ENCODE results near the gene CARHSP1. TPM values are rescaled to one million over a fixed set of nuclear protein-coding genes. Genes with fewer than 3 reads are reported as not detected.

The CARHSP1 gene
- total RNA-seq, 3 donors from 2014 or later (not counting 1 experiment from before 2014, with no cell fraction given) = 59.0 to 70.0 (median 60.1) TPM

GRCh38 chr16:8905795-8906591, 37.2 kb upstream of the CARHSP1 start:
- Histone ChIP-seq H3K4me1 (ENCODE audit: control insufficient read depth, insufficient read depth, low read length) (no peaks in the 10 kb centered on the region), H3K27me3 (ENCODE audit: control insufficient read depth, insufficient read depth, low read length) (no peaks in the 10 kb centered on the region), H3K4me3 (ENCODE audit: low read length) (no peak overlapping the region), H3K27ac (ENCODE audit: low read length) (no peak overlapping the region), H3K9me3 (ENCODE audit: control insufficient read depth, insufficient read depth, low read length) (no peaks in the 10 kb centered on the region), H3K36me3 (ENCODE audit: control insufficient read depth, insufficient read depth, low read length) (peaks cover 85% of the 10 kb centered on the region)
- Mint-ChIP-seq H3K9me3 (no peaks in the 10 kb centered on the region), H3K36me3 (peaks cover 14% of the 10 kb centered on the region), H3K27ac (no peak overlapping the region), H3K4me3 (no peak overlapping the region), H3K4me1 (peaks cover 7 to 19% of the 10 kb centered on the region in 2 donors), H3K27me3 (ENCODE audit: low read depth in 2 of 2) (no peaks in the 10 kb centered on the region)
- no peak for TF ChIP-seq CTCF (IDR thresholded peaks at IDR 0.05)
- no peak for ATAC-seq
- no peak for DNase-seq
- intact Hi-C loops (cut with micrococcal nuclease) = no loop called here
- WGBS (ENCODE audit: insufficient coverage) = 97% methylated on average over 14 of the region's 14 CpGs

- Histone ChIP-seq H3K36me3 (ENCODE audit: control insufficient read depth, insufficient read depth, low read length) (peaks cover 85% of the 10 kb centered on the region), H3K27ac (ENCODE audit: low read length) (no peak overlapping the region), H3K9me3 (ENCODE audit: control insufficient read depth, insufficient read depth, low read length) (no peaks in the 10 kb centered on the region), H3K27me3 (ENCODE audit: control insufficient read depth, insufficient read depth, low read length) (no peaks in the 10 kb centered on the region), H3K4me1 (ENCODE audit: control insufficient read depth, insufficient read depth, low read length) (no peaks in the 10 kb centered on the region), H3K4me3 (ENCODE audit: low read length) (no peak overlapping the region)
- Mint-ChIP-seq H3K27me3 (ENCODE audit: low read depth in 2 of 2) (no peaks in the 10 kb centered on the region), H3K4me3 (no peak overlapping the region), H3K4me1 (peaks cover 5 to 12% of the 10 kb centered on the region in 2 donors), H3K27ac (peak overlapping the region in 1 of 2 donors; percentile 49), H3K36me3 (peaks cover 21% of the 10 kb centered on the region), H3K9me3 (no peaks in the 10 kb centered on the region)
- intact Hi-C loops (cut with micrococcal nuclease) = no loop called here
- ATAC-seq (peak; percentile 35 to 64 (median 61)), DNase-seq (peak in 1 of 2 donors; percentile 47)
- 86% methylated on average over 13 of the region's 13 CpGs for WGBS (ENCODE audit: insufficient coverage)
- TF ChIP-seq CTCF (IDR thresholded peaks at IDR 0.05) = no peak
Observed at GRCh38 chr16:8905168-8905762, 36.5 kb upstream of the CARHSP1 start.

GRCh38 chr16:8904018-8904430, 35.2 kb upstream of the CARHSP1 start:
- no peak for TF ChIP-seq CTCF (IDR thresholded peaks at IDR 0.05)
- Histone ChIP-seq H3K36me3 (ENCODE audit: control insufficient read depth, insufficient read depth, low read length) (peaks cover 89% of the 10 kb centered on the region), H3K9me3 (ENCODE audit: control insufficient read depth, insufficient read depth, low read length) (no peaks in the 10 kb centered on the region), H3K4me1 (ENCODE audit: control insufficient read depth, insufficient read depth, low read length) (no peaks in the 10 kb centered on the region), H3K27ac (ENCODE audit: low read length) (no peak overlapping the region), H3K4me3 (ENCODE audit: low read length) (no peak overlapping the region), H3K27me3 (ENCODE audit: control insufficient read depth, insufficient read depth, low read length) (no peaks in the 10 kb centered on the region)
- peaks cover 25% of the 10 kb centered on the region for H3K36me3 Mint-ChIP-seq
- DNase-seq (no peak), ATAC-seq (no peak)
- H3K27ac Mint-ChIP-seq = no peak overlapping the region
- no peaks in the 10 kb centered on the region for H3K9me3 Mint-ChIP-seq
- peaks cover 1 to 6% of the 10 kb centered on the region in 2 donors for H3K4me1 Mint-ChIP-seq
- intact Hi-C loops (cut with micrococcal nuclease) = no loop called here
- H3K27me3 Mint-ChIP-seq (ENCODE audit: low read depth in 2 of 2) = no peaks in the 10 kb centered on the region
- no peak overlapping the region for H3K4me3 Mint-ChIP-seq
- 96% methylated on average over 8 of the region's 8 CpGs for WGBS (ENCODE audit: insufficient coverage)

Measured in natural killer cell (primary cell).